Measurements from ENCODE around the gene PIP4K2A. TPM values are rescaled to one million over a fixed set of nuclear protein-coding genes. Genes with fewer than 3 reads are reported as not detected.

Gene PIP4K2A
- 33.6 to 37.6 TPM (median 34.9 TPM) in 3 replicates for total RNA-seq

GRCh38 chr10:22714479-22715289 lies at the start of gene PIP4K2A:
PIP4K2A (minus strand) TSS chr10:22714578; CDS start chr10:22714326, 252 bp downstream.
- H3K4me3 Mint-ChIP-seq: peak within 1 kb of the TSS; percentile 76
- H3K4me1 Mint-ChIP-seq: peaks cover 27% of the 10 kb centered on the region
- no peak for TF ChIP-seq CTCF (IDR thresholded peaks at IDR 0.05; ENCODE audit: unreplicated experiment)
- DNase-seq (ENCODE audit: low spot score in 2 of 2, unreplicated experiment in 2 of 2): peak; percentile 54 to 76
- no peaks in the 10 kb centered on the region for H3K36me3 Mint-ChIP-seq
- H3K27me3 Mint-ChIP-seq (ENCODE audit: low read depth): no peaks in the 10 kb centered on the region
- no peaks in the 10 kb centered on the region for H3K9me3 Mint-ChIP-seq
- H3K27ac Mint-ChIP-seq: peak within 1 kb of the TSS; percentile 47

DNA sequence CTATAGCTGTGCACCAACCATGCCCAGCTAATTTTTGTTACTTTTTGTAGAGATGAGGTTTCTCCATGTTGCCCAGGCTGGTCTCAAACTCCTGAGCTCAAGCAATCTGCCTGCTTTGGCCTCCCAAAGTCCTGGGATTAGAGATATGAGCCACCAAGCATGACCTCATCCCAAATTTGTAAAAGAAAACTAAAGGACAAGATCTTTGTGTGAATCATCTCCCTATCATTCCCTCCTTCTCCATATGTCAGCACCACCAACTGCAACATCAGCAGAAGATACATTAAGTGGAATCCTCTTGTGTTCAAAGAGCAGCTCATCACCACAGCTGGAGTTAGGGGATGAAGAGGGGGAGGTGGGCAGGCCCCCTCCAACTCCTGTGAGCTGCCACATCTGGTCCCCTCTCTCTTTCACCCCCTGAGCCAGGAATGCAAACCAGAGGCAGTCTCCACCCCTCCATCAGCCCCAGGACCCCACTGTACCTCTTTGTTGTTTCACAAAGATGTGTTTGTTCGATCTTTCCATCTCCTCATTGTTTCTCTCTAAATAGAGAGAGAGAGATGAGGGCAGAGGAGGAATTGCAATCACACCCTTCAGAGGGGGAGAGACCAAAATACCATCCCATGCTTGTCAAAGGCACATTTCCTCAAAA lies 47.3 kb upstream of the PIP4K2A start:
- Mint-ChIP-seq H3K4me1 (peaks cover 2% of the 10 kb centered on the region), H3K27me3 (ENCODE audit: low read depth) (no peaks in the 10 kb centered on the region)

GRCh38 chr10:22760025-22760424 lies 45.6 kb upstream of the PIP4K2A start:
- Mint-ChIP-seq H3K4me3 (no peak overlapping the region), H3K4me1 (peaks cover 7% of the 10 kb centered on the region), H3K9me3 (peaks cover 4% of the 10 kb centered on the region), H3K27ac (no peak overlapping the region), H3K27me3 (ENCODE audit: low read depth) (no peaks in the 10 kb centered on the region), H3K36me3 (no peaks in the 10 kb centered on the region)
- no peak for DNase-seq (ENCODE audit: low spot score in 2 of 2, unreplicated experiment in 2 of 2)
- TF ChIP-seq CTCF (IDR thresholded peaks at IDR 0.05; ENCODE audit: unreplicated experiment): no peak

More for the DNA sequence above, 47.3 kb upstream of the PIP4K2A start:
- H3K9me3 Mint-ChIP-seq: peaks cover 4% of the 10 kb centered on the region
- no peaks in the 10 kb centered on the region for H3K36me3 Mint-ChIP-seq
- no peak for DNase-seq (ENCODE audit: low spot score in 2 of 2, unreplicated experiment in 2 of 2)
- no peak overlapping the region for H3K4me3 Mint-ChIP-seq
- no peak for TF ChIP-seq CTCF (IDR thresholded peaks at IDR 0.05; ENCODE audit: unreplicated experiment)
- no peak overlapping the region for H3K27ac Mint-ChIP-seq

DNA sequence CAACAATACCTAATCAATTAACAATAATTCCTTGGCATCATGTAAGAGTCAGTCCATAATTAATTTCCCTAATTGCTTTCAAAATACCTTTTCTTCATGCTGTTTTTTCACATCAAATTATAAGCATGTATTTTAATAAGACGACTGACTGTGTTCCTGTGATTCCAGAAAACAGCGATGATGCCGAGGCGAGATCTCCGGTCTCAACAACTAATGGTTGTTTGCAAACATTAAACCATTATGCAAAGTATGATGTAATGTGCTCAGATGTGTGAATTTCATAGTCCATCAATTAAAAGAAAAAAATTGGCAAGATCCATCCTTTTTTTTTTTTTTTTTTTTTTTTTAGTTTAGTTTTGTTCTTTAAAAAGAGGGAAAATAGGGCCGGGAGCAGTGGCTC lies 44.5 kb upstream of the PIP4K2A start:
- no peaks in the 10 kb centered on the region for H3K27me3 Mint-ChIP-seq (ENCODE audit: low read depth)
- peaks cover 4% of the 10 kb centered on the region for H3K9me3 Mint-ChIP-seq
- H3K4me3 Mint-ChIP-seq: no peak overlapping the region
- no peak for DNase-seq (ENCODE audit: low spot score in 2 of 2, unreplicated experiment in 2 of 2)
- no peaks in the 10 kb centered on the region for H3K36me3 Mint-ChIP-seq
- H3K4me1 Mint-ChIP-seq: peaks cover 7% of the 10 kb centered on the region
- TF ChIP-seq CTCF (IDR thresholded peaks at IDR 0.05; ENCODE audit: unreplicated experiment): no peak
- H3K27ac Mint-ChIP-seq: no peak overlapping the region

DNA sequence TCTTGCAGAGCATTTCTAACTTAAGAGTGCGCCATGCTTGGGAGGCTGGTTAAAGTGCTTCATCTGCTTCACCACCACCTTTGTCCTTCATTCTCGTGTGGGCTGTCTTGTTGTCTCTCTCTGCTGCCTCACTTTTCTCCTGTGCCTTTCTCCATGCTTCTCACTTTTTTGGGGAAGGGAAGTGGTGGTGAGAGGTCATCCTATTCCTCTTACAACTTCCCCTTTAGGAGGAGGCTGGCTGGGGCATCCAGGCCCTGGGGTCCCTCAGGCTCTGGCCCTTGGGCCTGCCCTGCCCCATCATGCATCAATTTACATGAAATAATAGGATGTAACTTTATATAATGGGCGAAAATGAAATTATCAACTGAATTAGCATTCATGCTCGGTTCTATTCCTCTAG lies 39.9 kb upstream of the PIP4K2A start:
- Mint-ChIP-seq H3K9me3 (no peaks in the 10 kb centered on the region), H3K36me3 (no peaks in the 10 kb centered on the region), H3K27me3 (ENCODE audit: low read depth) (no peaks in the 10 kb centered on the region), H3K4me3 (no peak overlapping the region), H3K27ac (no peak overlapping the region), H3K4me1 (peaks cover 10% of the 10 kb centered on the region)
- DNase-seq (ENCODE audit: low spot score in 2 of 2, unreplicated experiment in 2 of 2): no peak
- TF ChIP-seq CTCF (IDR thresholded peaks at IDR 0.05; ENCODE audit: unreplicated experiment): no peak
